ENCODE results near the gene OPN3.

The OPN3 gene

GRCh38 chr1:241679404-241679803 lies 39.2 kb upstream of the OPN3 start:
- H3K4me3 ChIP-seq (ENCODE audit: low read depth in 1 of 2, low read length in 1 of 2) = no peak overlapping the region
- no peaks in the 10 kb centered on the region for H3K4me1 ChIP-seq (ENCODE audit: control insufficient read depth in 1 of 2, insufficient read depth in 1 of 2, low read depth in 1 of 2, low read length in 1 of 2)
- no peaks in the 10 kb centered on the region for H3K36me3 ChIP-seq
- no peaks in the 10 kb centered on the region for H3K9me3 ChIP-seq
- H3K27ac ChIP-seq = no peak overlapping the region
- TF ChIP-seq CTCF (IDR thresholded peaks at IDR 0.05) = no peak
- H3K27me3 ChIP-seq = no peaks in the 10 kb centered on the region

- no peak for TF ChIP-seq CTCF (IDR thresholded peaks at IDR 0.05)
- Histone ChIP-seq H3K27me3 (no peaks in the 10 kb centered on the region), H3K27ac (no peak overlapping the region), H3K9me3 (no peaks in the 10 kb centered on the region), H3K36me3 (no peaks in the 10 kb centered on the region), H3K4me3 (ENCODE audit: low read depth in 1 of 2, low read length in 1 of 2) (no peak overlapping the region), H3K4me1 (ENCODE audit: control insufficient read depth in 1 of 2, insufficient read depth in 1 of 2, low read depth in 1 of 2, low read length in 1 of 2) (no peaks in the 10 kb centered on the region)
Measured at GRCh38 chr1:241678536-241678935, 38.4 kb upstream of the OPN3 start.

GRCh38 chr1:241677201-241677600 lies 37.0 kb upstream of the OPN3 start:
- Histone ChIP-seq H3K36me3 (no peaks in the 10 kb centered on the region), H3K4me1 (ENCODE audit: control insufficient read depth in 1 of 2, insufficient read depth in 1 of 2, low read depth in 1 of 2, low read length in 1 of 2) (no peaks in the 10 kb centered on the region), H3K9me3 (no peaks in the 10 kb centered on the region), H3K27ac (no peak overlapping the region), H3K4me3 (ENCODE audit: low read depth in 1 of 2, low read length in 1 of 2) (no peak overlapping the region), H3K27me3 (no peaks in the 10 kb centered on the region)
- TF ChIP-seq CTCF (IDR thresholded peaks at IDR 0.05) = no peak

GRCh38 chr1:241675983-241676382 lies 35.8 kb upstream of the OPN3 start:
- Histone ChIP-seq H3K4me1 (ENCODE audit: control insufficient read depth in 1 of 2, insufficient read depth in 1 of 2, low read depth in 1 of 2, low read length in 1 of 2) (no peaks in the 10 kb centered on the region), H3K4me3 (ENCODE audit: low read depth in 1 of 2, low read length in 1 of 2) (no peak overlapping the region), H3K9me3 (no peaks in the 10 kb centered on the region), H3K27ac (no peak overlapping the region), H3K27me3 (no peaks in the 10 kb centered on the region), H3K36me3 (no peaks in the 10 kb centered on the region)
- TF ChIP-seq CTCF (IDR thresholded peaks at IDR 0.05) = no peak

GRCh38 chr1:241674805-241675384 lies 34.7 kb upstream of the OPN3 start:
- Histone ChIP-seq H3K4me3 (ENCODE audit: low read depth in 1 of 2, low read length in 1 of 2) (no peak overlapping the region), H3K4me1 (ENCODE audit: control insufficient read depth in 1 of 2, insufficient read depth in 1 of 2, low read depth in 1 of 2, low read length in 1 of 2) (no peaks in the 10 kb centered on the region), H3K9me3 (no peaks in the 10 kb centered on the region), H3K36me3 (no peaks in the 10 kb centered on the region), H3K27me3 (no peaks in the 10 kb centered on the region), H3K27ac (no peak overlapping the region)
- no peak for TF ChIP-seq CTCF (IDR thresholded peaks at IDR 0.05)

- H3K9me3 ChIP-seq = no peaks in the 10 kb centered on the region
- TF ChIP-seq CTCF (IDR thresholded peaks at IDR 0.05) = no peak
- H3K27me3 ChIP-seq = no peaks in the 10 kb centered on the region
- no peak overlapping the region for H3K4me3 ChIP-seq (ENCODE audit: low read depth in 1 of 2, low read length in 1 of 2)
- no peaks in the 10 kb centered on the region for H3K4me1 ChIP-seq (ENCODE audit: control insufficient read depth in 1 of 2, insufficient read depth in 1 of 2, low read depth in 1 of 2, low read length in 1 of 2)
- no peak overlapping the region for H3K27ac ChIP-seq
- no peaks in the 10 kb centered on the region for H3K36me3 ChIP-seq
Measured at GRCh38 chr1:241672301-241672700, 32.1 kb upstream of the OPN3 start.
